AG04450 (cell line): Measurements from ENCODE around the gene MVB12A. TPM values are rescaled to one million over a fixed set of nuclear protein-coding genes. Genes with fewer than 3 reads are reported as not detected.

Experiments used
- CTCF ChIA-PET: fragments of 300-600, 350-600 bp; formaldehyde crosslinking; extraction: SDS; loops from one replicate; lab custom pipeline; 2022; ENCODE audit warnings: antibody characterized with exemption, inconsistent platforms; lab: Charles Lee
- POLR2A ChIA-PET: fragments of 350-600 bp; formaldehyde crosslinking; extraction: SDS; loops from one replicate; lab custom pipeline; 2021; ENCODE audit warnings: antibody characterized with exemption, inconsistent platforms; lab: Yijun Ruan, JAX
- DNase-seq: peaks from one replicate; pipeline ENCODE4 v3.0.0-alpha.2; 2011; ENCODE audit warnings: low read depth, low spot score
- H3K27ac ChIP-seq: one replicate; pipeline ENCODE4 v1.5.1; 2012; ENCODE audit warnings: low read depth, low read length, control low read depth
- H3K27me3 ChIP-seq: one replicate; pipeline ENCODE4 v1.6.0; 2012; ENCODE audit warnings: low read length; ENCODE audit not compliant: control insufficient read depth, insufficient read depth
- H3K4me3 ChIP-seq: 2 replicates; pipeline ENCODE4 v1.5.1; 2011; ENCODE audit warnings: mild to moderate bottlenecking, low read depth, low read length, control low read depth
- H3K9me3 ChIP-seq: 2 replicates; pipeline ENCODE4 v1.5.1; 2012; ENCODE audit warnings: low read length; ENCODE audit not compliant: control insufficient read depth, insufficient read depth
- CTCF ChIP-seq: IDR thresholded peaks from 2 replicates; pipeline ENCODE4 v1.5.1; 2011; ENCODE audit warnings: low read depth, low read length, control low read depth, inconsistent platforms
- polyA plus RNA-seq: library from polyadenylated mRNA; depleted of rRNA; stranded (reverse); fragments of >200 nt; gene quantifications from 2 replicates; pipeline ENCODE4 v1.2.3, GENCODE V29; 2011

The MVB12A gene
- polyA plus RNA-seq, 1 experiment: 22.5 TPM

- no peaks in the 10 kb centered on the region for H3K27me3 ChIP-seq
- no peak overlapping the region for H3K27ac ChIP-seq
- no peak for TF ChIP-seq CTCF
- CTCF ChIA-PET: interaction anchor here (0.7 kb wide), 1 partner anchor 339 kb away, joined by 3 read pairs; no protein-coding TSS in a partner anchor
- no peaks in the 10 kb centered on the region; the same call in 1 of the 2 replicates for H3K9me3 ChIP-seq
- no peak overlapping the region for H3K4me3 ChIP-seq
- no peak for DNase-seq
- POLR2A ChIA-PET: no interaction called here
Measured at GRCh38 chr19:17423429-17424208, 3.8 kb downstream of the MVB12A start.

GRCh38 chr19:17424743-17425365, 5.0 kb downstream of the MVB12A start:
- Histone ChIP-seq H3K4me3 (no peak overlapping the region), H3K27me3 (no peaks in the 10 kb centered on the region), H3K9me3 (no peaks in the 10 kb centered on the region; the same call in 1 of the 2 replicates), H3K27ac (no peak overlapping the region)
- ChIA-PET POLR2A (no interaction called here), CTCF (interaction anchor here (0.7 kb wide), 1 partner anchor 60 kb away, joined by 3 read pairs; no protein-coding TSS in a partner anchor)
- peak; percentile 58 for TF ChIP-seq CTCF
- DNase-seq: no peak

- ChIA-PET CTCF (interaction anchor here (1.0 kb wide), 1 partner anchor 12 kb away, joined by 5 read pairs; no protein-coding TSS in a partner anchor), POLR2A (interaction anchor here (0.7 to 1.8 kb wide), 3 partner anchors 10 to 404 kb away, joined by 7 to 15 read pairs (median 7); partner anchors contain the start of gene MVB12A)
- Histone ChIP-seq H3K9me3 (no peaks in the 10 kb centered on the region), H3K27ac (no peak overlapping the region), H3K4me3 (no peak overlapping the region), H3K27me3 (no peaks in the 10 kb centered on the region)
- DNase-seq: no peak
- TF ChIP-seq CTCF: no peak
Measured at GRCh38 chr19:17429641-17430113, 9.8 kb downstream of the MVB12A start.

GRCh38 chr19:17431417-17431816, 11.6 kb downstream of the MVB12A start:
- Histone ChIP-seq H3K27me3 (no peaks in the 10 kb centered on the region), H3K27ac (no peak overlapping the region), H3K4me3 (no peak overlapping the region), H3K9me3 (peaks cover 2% of the 10 kb centered on the region; the same call in 1 of the 2 replicates)
- CTCF ChIA-PET: no interaction called here
- POLR2A ChIA-PET: no interaction called here
- no peak for DNase-seq
- no peak for TF ChIP-seq CTCF
